Vagina (tissue), 2 donors: Measurements from ENCODE around the gene INPP5A. TPM values are rescaled to one million over a fixed set of nuclear protein-coding genes. Genes with fewer than 3 reads are reported as not detected.

Source experiments
- DNase-seq, 2 donors: peaks; one replicate each; pipeline ENCODE4 v3.0.0-alpha.2; 2017; ENCODE audit errors: extremely low spot score in 2 of 2
- H3K27ac ChIP-seq: fragments of 200-600 bp; sonication (generic); one replicate; pipeline ENCODE4 v1.5.1; 2019
- H3K27me3 ChIP-seq: fragments of 200-600 bp; sonication (generic); one replicate; pipeline ENCODE4 v1.5.1; 2019
- H3K36me3 ChIP-seq, 2 donors: fragments of 200-600 bp; sonication (generic); one replicate each; pipeline ENCODE4 v1.5.1; 2017 to 2019
- H3K4me1 ChIP-seq: fragments of 200-600 bp; sonication (generic); one replicate; pipeline ENCODE4 v1.5.1; 2019
- H3K4me3 ChIP-seq, 2 donors: fragments of 200-600 bp; sonication (generic); 1 replicate in 1 of 2; 2 replicates in 1 of 2; pipeline ENCODE4 v1.5.1; 2016 to 2019
- H3K9me3 ChIP-seq: fragments of 200-600 bp; sonication (generic); one replicate; pipeline ENCODE4 v1.5.1; 2019
- POLR2A ChIP-seq, 2 donors: fragments of 450-650 bp; IDR thresholded peaks; one replicate each; pipeline ENCODE4 v1.6.1; 2017; ENCODE audit warnings: antibody characterized with exemption in 2 of 2, mild to moderate bottlenecking in 2 of 2, moderate library complexity in 2 of 2
- POLR2AphosphoS5 ChIP-seq, 2 donors: sonication (generic); formaldehyde crosslinking; IDR thresholded peaks; one replicate each; pipeline ENCODE4 v1.9.0; 2017; ENCODE audit warnings: antibody characterized with exemption in 2 of 2, mild to moderate bottlenecking in 2 of 2, low read depth in 1 of 2; ENCODE audit not compliant: insufficient read depth in 1 of 2
- intact Hi-C: fragments of 100-400 bp; cut with DNase I; formaldehyde crosslinking; loops from one replicate; pipeline ENCODE4 v1.15.1; 2023
- total RNA-seq: library from RNA; depleted of rRNA; stranded (reverse); fragments of >200 nt; gene quantifications from one replicate; pipeline ENCODE4 v1.2.3, GENCODE V29; 2016
- TF ChIP-seq, protein P1 (sequence below), 3 experiments: fragments of 450-650 bp in 2 of 3; fragments of 200-600 bp in 1 of 3; sonication (generic) in 1 of 3; IDR thresholded peaks; one replicate each; pipeline ENCODE4 v1.5.1; 2017 to 2019; ENCODE audit warnings: antibody characterized with exemption in 3 of 3, mild to moderate bottlenecking in 2 of 3, moderate library complexity in 2 of 3

INPP5A gene
- total RNA-seq, 1 donor from 2014 or later: 24.3 TPM

DNA sequence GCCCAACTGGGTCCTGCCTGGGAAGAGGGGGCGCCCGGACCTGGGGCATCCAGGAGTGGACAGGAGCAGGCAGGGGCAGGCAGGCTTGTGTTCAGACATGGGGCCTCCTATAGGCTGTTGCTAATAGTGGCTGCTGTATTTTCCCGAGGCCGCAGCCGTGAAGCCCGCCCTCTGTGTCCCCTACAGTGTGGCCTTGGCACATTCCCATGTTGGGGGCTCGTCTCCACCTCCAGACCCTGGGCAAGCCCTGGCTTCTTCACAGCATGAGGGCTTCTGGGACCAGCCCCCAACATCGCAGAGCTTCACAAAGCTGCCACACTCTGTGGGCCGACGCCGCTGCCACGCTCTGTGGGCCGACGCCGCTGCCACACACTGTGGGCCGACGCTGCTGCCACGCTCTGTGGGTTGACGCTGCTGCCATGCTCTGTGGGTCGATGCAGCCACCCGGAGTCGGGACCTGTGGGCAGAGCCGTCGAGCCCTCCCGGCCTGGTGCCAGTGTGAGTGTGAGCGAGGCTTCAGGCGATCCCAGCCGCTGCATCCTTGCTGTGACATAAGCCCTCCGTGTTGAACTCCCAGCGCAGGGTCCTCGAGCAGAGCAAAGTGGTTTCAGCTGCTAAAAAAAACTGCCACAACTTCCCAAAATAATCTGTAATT lies 109.0 kb downstream of the INPP5A start:
- no peaks in the 10 kb centered on the region for H3K9me3 ChIP-seq

DNA sequence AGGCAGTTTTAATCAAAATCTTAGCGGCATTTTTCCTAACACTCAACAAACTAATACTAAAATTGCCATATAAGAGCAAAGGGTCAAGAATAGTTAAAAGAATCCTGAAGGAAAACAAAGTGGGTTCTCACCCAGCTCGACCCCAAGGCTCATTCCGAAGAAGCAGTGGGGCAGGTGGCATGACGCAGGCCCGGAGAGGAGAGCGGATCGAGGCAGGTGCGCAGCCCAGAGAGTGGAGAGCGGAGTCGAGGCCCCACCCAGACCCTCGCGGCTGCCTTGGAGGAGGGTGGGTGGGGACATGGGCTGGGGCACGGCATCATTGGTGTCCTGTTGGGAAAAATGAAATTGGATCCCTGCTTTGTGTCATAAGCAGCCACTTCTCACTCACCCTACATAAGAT lies 109.8 kb downstream of the INPP5A start:
- H3K36me3 ChIP-seq: peaks cover 0 to 8% of the 10 kb centered on the region in 2 donors
- intact Hi-C loops: no loop called here
- no peak overlapping the region for H3K27ac ChIP-seq

More for the DNA sequence above, 109.0 kb downstream of the INPP5A start:
- Histone ChIP-seq H3K4me1 (peaks cover 12% of the 10 kb centered on the region), H3K27ac (no peak overlapping the region), H3K36me3 (peaks cover 0 to 7% of the 10 kb centered on the region in 2 donors), H3K27me3 (no peaks in the 10 kb centered on the region), H3K4me3 (no peak overlapping the region)
- DNase-seq: no peak
- intact Hi-C loops: no loop called here
- TF ChIP-seq POLR2AphosphoS5 (IDR thresholded peaks at IDR 0.05; ENCODE audit: insufficient read depth in 1 of 2, low read depth in 1 of 2): no peak
- no peak for TF ChIP-seq POLR2A (IDR thresholded peaks at IDR 0.05)
- TF ChIP-seq, protein P1, sequence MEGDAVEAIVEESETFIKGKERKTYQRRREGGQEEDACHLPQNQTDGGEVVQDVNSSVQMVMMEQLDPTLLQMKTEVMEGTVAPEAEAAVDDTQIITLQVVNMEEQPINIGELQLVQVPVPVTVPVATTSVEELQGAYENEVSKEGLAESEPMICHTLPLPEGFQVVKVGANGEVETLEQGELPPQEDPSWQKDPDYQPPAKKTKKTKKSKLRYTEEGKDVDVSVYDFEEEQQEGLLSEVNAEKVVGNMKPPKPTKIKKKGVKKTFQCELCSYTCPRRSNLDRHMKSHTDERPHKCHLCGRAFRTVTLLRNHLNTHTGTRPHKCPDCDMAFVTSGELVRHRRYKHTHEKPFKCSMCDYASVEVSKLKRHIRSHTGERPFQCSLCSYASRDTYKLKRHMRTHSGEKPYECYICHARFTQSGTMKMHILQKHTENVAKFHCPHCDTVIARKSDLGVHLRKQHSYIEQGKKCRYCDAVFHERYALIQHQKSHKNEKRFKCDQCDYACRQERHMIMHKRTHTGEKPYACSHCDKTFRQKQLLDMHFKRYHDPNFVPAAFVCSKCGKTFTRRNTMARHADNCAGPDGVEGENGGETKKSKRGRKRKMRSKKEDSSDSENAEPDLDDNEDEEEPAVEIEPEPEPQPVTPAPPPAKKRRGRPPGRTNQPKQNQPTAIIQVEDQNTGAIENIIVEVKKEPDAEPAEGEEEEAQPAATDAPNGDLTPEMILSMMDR (IDR thresholded peaks at IDR 0.05): no peak

DNA sequence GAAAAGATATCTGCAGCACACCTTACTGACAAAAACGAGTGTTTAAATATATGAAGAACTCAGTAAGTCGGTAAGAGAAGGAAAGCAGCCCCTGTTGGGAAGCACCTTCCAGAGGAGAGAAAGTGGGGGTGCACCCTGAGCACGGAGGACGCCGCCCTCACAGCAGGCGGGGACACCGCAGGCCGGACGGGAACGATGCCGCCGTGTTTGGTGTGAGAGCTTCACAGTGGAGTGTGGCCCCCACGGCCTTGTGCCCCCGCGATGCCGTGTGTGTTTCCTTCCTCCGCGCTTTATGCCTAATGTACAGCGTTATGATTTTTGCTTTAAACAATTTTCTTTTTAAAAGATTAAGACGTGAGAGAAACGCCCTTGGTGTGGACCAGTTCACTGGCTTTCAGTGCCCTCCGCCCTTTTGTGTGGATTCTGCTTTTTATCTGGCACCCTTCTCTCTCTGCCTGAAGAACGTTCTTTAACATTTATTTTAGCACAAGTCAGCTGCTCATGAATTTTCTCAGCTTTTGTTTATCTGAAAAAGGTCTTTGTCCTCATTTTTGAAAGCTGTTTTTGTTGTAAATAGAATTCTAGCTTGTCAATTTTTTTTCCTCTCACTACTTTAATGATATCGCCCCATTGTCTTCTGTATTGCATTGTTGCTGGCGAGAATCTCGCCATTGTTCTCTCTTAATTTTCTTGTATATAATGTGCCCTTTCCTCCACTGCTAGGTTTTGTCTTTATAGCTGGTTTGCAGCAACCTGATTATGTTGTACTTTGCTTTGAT lies 110.7 kb downstream of the INPP5A start:
- peaks cover 12% of the 10 kb centered on the region for H3K4me1 ChIP-seq
- H3K27me3 ChIP-seq: no peaks in the 10 kb centered on the region
- TF ChIP-seq POLR2AphosphoS5 (IDR thresholded peaks at IDR 0.05; ENCODE audit: insufficient read depth in 1 of 2, low read depth in 1 of 2): no peak
- no peak for TF ChIP-seq POLR2A (IDR thresholded peaks at IDR 0.05)
- TF ChIP-seq, protein P1 (IDR thresholded peaks at IDR 0.05): no peak
- intact Hi-C loops: no loop called here
- no peak for DNase-seq
- peaks cover 0 to 16% of the 10 kb centered on the region in 2 donors for H3K36me3 ChIP-seq
- no peaks in the 10 kb centered on the region for H3K9me3 ChIP-seq
- H3K4me3 ChIP-seq: no peak overlapping the region
- H3K27ac ChIP-seq: no peak overlapping the region

More for the DNA sequence above, 109.8 kb downstream of the INPP5A start:
- Histone ChIP-seq H3K4me3 (no peak overlapping the region), H3K4me1 (peaks cover 12% of the 10 kb centered on the region), H3K27me3 (no peaks in the 10 kb centered on the region), H3K9me3 (no peaks in the 10 kb centered on the region)
- no peak for DNase-seq
- no peak for TF ChIP-seq POLR2AphosphoS5 (IDR thresholded peaks at IDR 0.05; ENCODE audit: insufficient read depth in 1 of 2, low read depth in 1 of 2)
- TF ChIP-seq, protein P1 (IDR thresholded peaks at IDR 0.05): no peak
- no peak for TF ChIP-seq POLR2A (IDR thresholded peaks at IDR 0.05)

DNA sequence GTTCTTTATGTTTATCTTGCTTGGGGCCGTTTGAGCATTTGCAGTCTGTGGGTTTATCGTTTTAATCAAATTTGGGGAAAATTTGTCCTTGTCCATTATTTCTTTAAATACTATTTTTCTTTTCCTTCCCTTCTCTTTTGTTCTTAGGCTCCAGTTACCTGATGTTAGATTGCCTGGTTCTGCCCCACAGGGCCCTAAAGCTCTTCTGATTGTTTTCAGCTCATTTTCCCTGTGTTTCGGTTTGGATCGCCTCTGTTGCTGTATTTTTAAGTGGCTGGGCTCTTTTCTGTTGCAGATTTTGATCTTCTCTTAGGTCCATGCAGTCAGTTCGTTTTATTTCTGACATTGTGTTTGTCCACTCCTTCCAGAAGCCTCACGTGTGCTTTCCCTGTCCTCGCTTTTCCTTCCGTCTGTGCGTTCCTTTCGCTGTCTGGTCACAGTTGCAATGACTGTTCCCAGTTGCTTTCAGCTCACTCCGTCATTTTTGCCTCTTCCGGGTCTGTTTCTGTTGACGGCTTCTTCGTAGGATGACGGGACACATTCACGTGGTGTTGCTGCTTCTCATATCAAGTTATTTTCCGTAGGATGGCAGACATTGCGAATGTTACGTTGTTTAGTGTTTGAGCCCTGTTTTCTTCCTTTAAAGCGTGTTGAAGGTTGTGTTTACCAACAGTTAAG lies 111.4 kb downstream of the INPP5A start:
- TF ChIP-seq POLR2AphosphoS5 (IDR thresholded peaks at IDR 0.05; ENCODE audit: insufficient read depth in 1 of 2, low read depth in 1 of 2) (no peak), POLR2A (IDR thresholded peaks at IDR 0.05) (no peak)
- TF ChIP-seq, protein P1 (IDR thresholded peaks at IDR 0.05): no peak
- intact Hi-C loops: no loop called here
- no peak for DNase-seq
- Histone ChIP-seq H3K36me3 (peaks cover 0 to 16% of the 10 kb centered on the region in 2 donors), H3K27ac (no peak overlapping the region), H3K27me3 (no peaks in the 10 kb centered on the region), H3K9me3 (no peaks in the 10 kb centered on the region), H3K4me1 (peaks cover 8% of the 10 kb centered on the region), H3K4me3 (no peak overlapping the region)
